Endothelial cell of umbilical vein (primary cell): ENCODE data around the gene PPM1F. TPM values are rescaled to one million over a fixed set of nuclear protein-coding genes. Genes with fewer than 3 reads are reported as not detected.

Source experiments
- BruUV-seq: library from RNA; stranded (reverse); fragments of 400-500 nt; replicated peaks from 2 replicates; lab custom pipeline; 2021; lab: Mats Ljungman, UMichigan
- CTCF ChIA-PET: fragments of 300-600, 350-600 bp; sonication (Branson Sonifier 250); formaldehyde crosslinking; loops from one replicate; lab custom pipeline; 2021; ENCODE audit warnings: antibody characterized with exemption, inconsistent platforms; lab: Charles Lee
- POLR2A ChIA-PET: fragments of 300-600, 350-600 bp; sonication (Branson Sonifier 250); formaldehyde crosslinking; loops from one replicate; lab custom pipeline; 2021; ENCODE audit warnings: antibody characterized with exemption, inconsistent platforms; lab: Charles Lee
- DNase-seq: peaks from one replicate; pipeline ENCODE4 v3.0.0-alpha.2; 2011; ENCODE audit warnings: low read depth, low spot score
- FAIRE-seq: peaks from 2 replicates; lab custom pipeline; 2011; peaks lifted over from hg19 to GRCh38; lab: Jason Lieb, UNC
- H2AFZ ChIP-seq: 2 replicates; pipeline ENCODE4 v1.6.0; 2012; ENCODE audit warnings: low read depth, low read length, control low read depth, inconsistent platforms
- H3K27ac ChIP-seq: 2 replicates; pipeline ENCODE4 v1.5.1; 2011; ENCODE audit warnings: low read depth, mild to moderate bottlenecking, control low read depth, low read length, moderate library complexity; ENCODE audit not compliant: insufficient read depth
- H3K27me3 ChIP-seq, 2 experiments: 2 replicates each; pipeline versions ENCODE4 v1.6.0 to v1.6.1; 2011; ENCODE audit warnings: low read length in 2 of 2, mixed read lengths in 1 of 2; ENCODE audit not compliant: control insufficient read depth in 2 of 2, insufficient read depth in 2 of 2
- H3K36me3 ChIP-seq, 2 experiments: 2 replicates in 1 of 2; 3 replicates in 1 of 2; pipeline ENCODE4 v1.5.1; 2011; ENCODE audit warnings: low read length in 2 of 2, mild to moderate bottlenecking in 1 of 2, moderate library complexity in 1 of 2; ENCODE audit not compliant: control insufficient read depth in 2 of 2, insufficient read depth in 2 of 2; ENCODE audit errors: extremely low read depth in 1 of 2
- H3K4me1 ChIP-seq: 3 replicates; pipeline ENCODE4 v1.5.1; 2011; ENCODE audit warnings: mild to moderate bottlenecking, low read length; ENCODE audit not compliant: control insufficient read depth, insufficient read depth; ENCODE audit errors: extremely low read depth
- H3K4me2 ChIP-seq: 2 replicates; pipeline ENCODE4 v1.6.1; 2011; ENCODE audit warnings: low read length, control low read depth, mixed read lengths; ENCODE audit not compliant: insufficient read depth
- H3K4me3 ChIP-seq, 3 experiments: fragments of 200-600 bp in 1 of 3; sonication (generic), shearing (Covaris generic) in 1 of 3; replicated peaks in 1 of 3; 2 replicates each; pipeline ENCODE4 v1.5.1; 2011 to 2016; ENCODE audit warnings: control low read depth in 3 of 3, low read length in 3 of 3, mild to moderate bottlenecking in 2 of 3, inconsistent platforms in 1 of 3, low read depth in 1 of 3, moderate library complexity in 1 of 3; ENCODE audit not compliant: insufficient read depth in 1 of 3
- H3K79me2 ChIP-seq: 2 replicates; pipeline ENCODE4 v1.6.0; 2012; ENCODE audit warnings: low read length, inconsistent platforms; ENCODE audit not compliant: control insufficient read depth, insufficient read depth
- H3K9ac ChIP-seq: replicated peaks from 2 replicates; pipeline ENCODE3; 2011; ENCODE audit warnings: low read length, control low read depth; ENCODE audit not compliant: insufficient read depth; ENCODE audit errors: extremely low read depth
- H3K9me1 ChIP-seq: replicated peaks from 3 replicates; pipeline ENCODE4 v1.6.0; 2011; ENCODE audit warnings: mild to moderate bottlenecking, low read length; ENCODE audit not compliant: control insufficient read depth, insufficient read depth; ENCODE audit errors: extremely low read depth
- H3K9me3 ChIP-seq: replicated peaks from 2 replicates; pipeline ENCODE4 v1.5.1; 2012; ENCODE audit warnings: low read length, inconsistent platforms; ENCODE audit not compliant: control insufficient read depth, insufficient read depth
- H4K20me1 ChIP-seq: replicated peaks from 2 replicates; pipeline ENCODE3; 2011; ENCODE audit warnings: mild to moderate bottlenecking, low read length; ENCODE audit not compliant: control insufficient read depth, insufficient read depth; ENCODE audit errors: extremely low read depth
- EZH2 ChIP-seq: IDR thresholded peaks from 2 replicates; pipeline ENCODE4 v1.6.1; 2012; ENCODE audit warnings: borderline replicate concordance, low read depth, mild to moderate bottlenecking, moderate library complexity, low read length, inconsistent platforms; ENCODE audit not compliant: severe bottlenecking
- GATA2 ChIP-seq: IDR thresholded peaks from 2 replicates; pipeline ENCODE4 v1.7.0; 2011; ENCODE audit warnings: low read depth, mild to moderate bottlenecking, moderate library complexity, mixed read lengths, low read length; ENCODE audit not compliant: insufficient read length, insufficient read depth
- JUN ChIP-seq: IDR thresholded peaks from 2 replicates; pipeline ENCODE4 v1.6.1; 2011; ENCODE audit warnings: borderline replicate concordance, low read depth; ENCODE audit not compliant: insufficient read length, insufficient read depth
- POLR2A ChIP-seq: IDR thresholded peaks from 2 replicates; pipeline ENCODE4 v1.6.1; 2012; ENCODE audit warnings: low read depth, mild to moderate bottlenecking, control low read depth, low read length
- dilution Hi-C: fragments of 300-500 bp; cut with MboI; formaldehyde crosslinking; loops from one replicate; pipeline ENCODE4 v1.15.0; 2019; ENCODE audit warnings: low sequenced_read_pairs; ENCODE audit not compliant: extremely low pct_ligation_motif_present
- intact Hi-C: fragments of 100-400 bp; cut with micrococcal nuclease; formaldehyde crosslinking; loops from one replicate; pipeline ENCODE4 v1.10.0; 2022
- polyA plus RNA-seq, 4 experiments: library from polyadenylated mRNA; depleted of rRNA in 3 of 4; stranded (reverse) in 3 of 4; unstranded in 1 of 4; fragments of >200 nt; gene quantifications; 2 replicates each; pipeline versions ENCODE4 v1.2.1 to v1.2.3, GENCODE V29; 2011 to 2012; ENCODE audit warnings: missing spikeins in 1 of 4
- total RNA-seq: library from RNA; stranded (reverse); gene quantifications from 2 replicates; pipeline ENCODE4 v1.2.3, GENCODE V29; 2021
- TF ChIP-seq, protein P1 (sequence below): IDR thresholded peaks from 2 replicates; pipeline ENCODE4 v1.6.1; 2011; ENCODE audit not compliant: insufficient read depth, insufficient read length
- TF ChIP-seq, protein P2 (sequence below), 2 donors: IDR thresholded peaks; 1 replicate in 1 of 2; 2 replicates in 1 of 2; pipeline ENCODE4 v1.5.1; 2011; ENCODE audit warnings: low read length in 2 of 2, mild to moderate bottlenecking in 2 of 2, moderate library complexity in 2 of 2, control low read depth in 1 of 2, inconsistent platforms in 1 of 2, low read depth in 1 of 2; ENCODE audit not compliant: insufficient read depth in 1 of 2; ENCODE audit errors: extremely low read depth in 1 of 2

PPM1F gene
- total and polyA plus RNA-seq, 2 donors (not counting 3 experiments of a cell fraction or from before 2014, with no cell fraction given), result 107 to 178 TPM

GRCh38 chr22:21938906-21939305 lies 13.7 kb downstream of the PPM1F start:
- H3K9ac ChIP-seq, result peak overlapping the region; percentile 33
- no peak overlapping the region for H2AFZ ChIP-seq
- POLR2A ChIA-PET, result no interaction called here

More at GRCh38 chr22:21938906-21939305, 13.7 kb downstream of the PPM1F start:
- FAIRE-seq (peak; percentile 18), DNase-seq (no peak)
- peaks cover 46% of the 10 kb centered on the region for H3K79me2 ChIP-seq
- no TSS peak for BruUV-seq
- H3K27me3 ChIP-seq, result no peaks in the 10 kb centered on the region
- no peaks in the 10 kb centered on the region for H3K9me1 ChIP-seq
- no peaks in the 10 kb centered on the region for H4K20me1 ChIP-seq
- CTCF ChIA-PET, result interaction anchor here (1.0 to 13.1 kb wide), 7 partner anchors 12 to 231 kb away, joined by 3 to 292 read pairs (median 7); partner anchors contain the start of gene PPM1F
- peaks cover 67% of the 10 kb centered on the region for H3K4me1 ChIP-seq
- no peaks in the 10 kb centered on the region for H3K9me3 ChIP-seq
- peaks cover 15 to 24% of the 10 kb centered on the region in 2 experiments for H3K36me3 ChIP-seq
- peak overlapping the region; percentile 86 for H3K27ac ChIP-seq
- TF ChIP-seq GATA2 (no peak), EZH2 (no peak), POLR2A (peak; percentile 28), JUN (no peak)
- TF ChIP-seq, protein P1, sequence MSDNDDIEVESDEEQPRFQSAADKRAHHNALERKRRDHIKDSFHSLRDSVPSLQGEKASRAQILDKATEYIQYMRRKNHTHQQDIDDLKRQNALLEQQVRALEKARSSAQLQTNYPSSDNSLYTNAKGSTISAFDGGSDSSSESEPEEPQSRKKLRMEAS, result no peak
- TF ChIP-seq, protein P2, sequence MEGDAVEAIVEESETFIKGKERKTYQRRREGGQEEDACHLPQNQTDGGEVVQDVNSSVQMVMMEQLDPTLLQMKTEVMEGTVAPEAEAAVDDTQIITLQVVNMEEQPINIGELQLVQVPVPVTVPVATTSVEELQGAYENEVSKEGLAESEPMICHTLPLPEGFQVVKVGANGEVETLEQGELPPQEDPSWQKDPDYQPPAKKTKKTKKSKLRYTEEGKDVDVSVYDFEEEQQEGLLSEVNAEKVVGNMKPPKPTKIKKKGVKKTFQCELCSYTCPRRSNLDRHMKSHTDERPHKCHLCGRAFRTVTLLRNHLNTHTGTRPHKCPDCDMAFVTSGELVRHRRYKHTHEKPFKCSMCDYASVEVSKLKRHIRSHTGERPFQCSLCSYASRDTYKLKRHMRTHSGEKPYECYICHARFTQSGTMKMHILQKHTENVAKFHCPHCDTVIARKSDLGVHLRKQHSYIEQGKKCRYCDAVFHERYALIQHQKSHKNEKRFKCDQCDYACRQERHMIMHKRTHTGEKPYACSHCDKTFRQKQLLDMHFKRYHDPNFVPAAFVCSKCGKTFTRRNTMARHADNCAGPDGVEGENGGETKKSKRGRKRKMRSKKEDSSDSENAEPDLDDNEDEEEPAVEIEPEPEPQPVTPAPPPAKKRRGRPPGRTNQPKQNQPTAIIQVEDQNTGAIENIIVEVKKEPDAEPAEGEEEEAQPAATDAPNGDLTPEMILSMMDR (IDR thresholded peaks at IDR 0.05; ENCODE audit: extremely low read depth in 1 of 2, insufficient read depth in 1 of 2, low read depth in 1 of 2, low read length in 2 of 2), result no peak
- dilution Hi-C loops, result loop anchor here (10.0 to 25.0 kb wide), 3 partner anchors 84 to 227 kb away; no protein-coding TSS in a partner anchor
- no peak overlapping the region for H3K4me3 ChIP-seq
- peak overlapping the region; percentile 31 for H3K4me2 ChIP-seq
- intact Hi-C loops, result loop anchor here (1.0 to 5.0 kb wide), 6 partner anchors 8 to 226 kb away; partner anchors contain the start of genes MAPK1, PPM1F and TOP3B
